A549 (cell line): ENCODE results near the gene CMTM2.

Experiments
- CHD2 ChIP-seq: fragments of 150-350 bp; IDR thresholded peaks from 2 replicates; pipeline ENCODE4 v1.6.1; 2014; ENCODE audit warnings: low read length; ENCODE audit not compliant: partially characterized antibody
- EP300 ChIP-seq, 2 experiments: fragments of >200 bp; sonication (Bioruptor Twin); formaldehyde crosslinking; IDR thresholded peaks; 2 replicates in 1 of 2; 3 replicates in 1 of 2; pipeline ENCODE4 v1.6.1; 2016 to 2017
- POLR2A ChIP-seq: IDR thresholded peaks from 2 replicates; pipeline ENCODE4 v1.6.1; 2012; ENCODE audit warnings: mild to moderate bottlenecking, low read length
- RFX5 ChIP-seq: fragments of 450-650 bp; IDR thresholded peaks from 2 replicates; pipeline ENCODE4 v1.7.1; 2014; ENCODE audit warnings: antibody characterized with exemption, mild to moderate bottlenecking, moderate library complexity

- TF ChIP-seq RFX5 (no peak), CHD2 (no peak), EP300 (IDR thresholded peaks at IDR 0.05) (no peak), POLR2A (no peak)
These were observed 6.9 kb upstream of the CMTM2 start for GRCh38 chr16:66572356-66572755.
